Stomach (tissue), 9 donors: ENCODE measurements around the gene DNALI1. TPM values are rescaled to one million over a fixed set of nuclear protein-coding genes. Genes with fewer than 3 reads are reported as not detected.

Source experiments
- DNase-seq, 2 donors: peaks; one replicate each; pipeline versions ENCODE4 v3.0.0 to v3.0.0-alpha.2; 2013 to 2019
- H3K27ac ChIP-seq, 5 donors: fragments of 200-600 bp in 4 of 5; sonication (generic) in 4 of 5; one replicate each; pipeline ENCODE4 v1.5.1; 2013 to 2019; ENCODE audit warnings: mild to moderate bottlenecking in 1 of 5, moderate library complexity in 1 of 5
- H3K27me3 ChIP-seq, 3 donors: fragments of 200-600 bp; sonication (generic); one replicate each; pipeline ENCODE4 v1.5.1; 2017 to 2019; ENCODE audit warnings: mixed run types in 1 of 3
- H3K36me3 ChIP-seq, 4 donors: fragments of 200-600 bp; sonication (generic); 1 replicate in 3 of 4; 2 replicates in 1 of 4; pipeline ENCODE4 v1.5.1; 2016 to 2019
- H3K4me1 ChIP-seq, 4 donors: fragments of 200-600 bp; sonication (generic); one replicate each; pipeline ENCODE4 v1.5.1; 2016 to 2019
- H3K4me3 ChIP-seq, 4 donors: fragments of 200-600 bp; sonication (generic) in 3 of 4; one replicate each; pipeline ENCODE4 v1.5.1; 2016 to 2019; ENCODE audit warnings: mild to moderate bottlenecking in 1 of 4
- H3K9me3 ChIP-seq, 4 donors: fragments of 200-600 bp; sonication (generic); one replicate each; pipeline ENCODE4 v1.5.1; 2016 to 2019
- EP300 ChIP-seq: sonication (generic); formaldehyde crosslinking; IDR thresholded peaks from one replicate; pipeline ENCODE4 v1.6.1; 2017; ENCODE audit warnings: antibody characterized with exemption
- POLR2A ChIP-seq, 4 donors: fragments of 450-650 bp; IDR thresholded peaks; one replicate each; pipeline ENCODE4 v1.6.1; 2016; ENCODE audit warnings: antibody characterized with exemption in 4 of 4, control low read depth in 2 of 4, mild to moderate bottlenecking in 1 of 4, moderate library complexity in 1 of 4
- POLR2AphosphoS5 ChIP-seq, 3 donors: sonication (generic); formaldehyde crosslinking; IDR thresholded peaks; one replicate each; pipeline ENCODE4 v1.6.1; 2016; ENCODE audit warnings: antibody characterized with exemption in 3 of 3
- WGBS, 5 donors: extraction: QIAGEN DNeasy Blood & Tissue Kit in 3 of 5; methylation state at CpG; one replicate each; pipeline versions ENCODE4 v1.1.5 to v1.1.7; 2013 to 2018; 5-methylcytosine and 5-hydroxymethylcytosine counted together
- intact Hi-C: fragments of 100-400 bp; cut with DNase I; formaldehyde crosslinking; loops from one replicate; pipeline ENCODE4 v1.15.1; 2023; ENCODE audit warnings: low total_unique reads
- polyA plus RNA-seq, 3 donors: library from polyadenylated mRNA; stranded (reverse); fragments of 200-250 nt; gene quantifications; one replicate each; pipeline ENCODE4 v1.2.3, GENCODE V29; 2013
- total RNA-seq, 5 donors: library from RNA; depleted of rRNA; stranded (reverse); fragments of >200 nt; gene quantifications; one replicate each; pipeline versions ENCODE4 v1.1.0 to v1.2.3, GENCODE V29; 2014 to 2016
- TF ChIP-seq, protein P1 (sequence below), 7 experiments: fragments of 450-650 bp in 4 of 7; fragments of 200-600 bp in 3 of 7; sonication (generic) in 3 of 7; IDR thresholded peaks; one replicate each; pipeline ENCODE4 v1.5.1; 2016 to 2019; ENCODE audit warnings: antibody characterized with exemption in 7 of 7, control low read depth in 2 of 7, mild to moderate bottlenecking in 1 of 7
- donor health status: healthy with polysubstance abuse.
- donor health status: Bipolar disorder and iron deficiency.
- donor health status: healthy.

DNALI1 gene
- total and polyA plus RNA-seq, 8 donors, result 2.9 to 30.6 (median 15.4) TPM; not detected in 1

DNA sequence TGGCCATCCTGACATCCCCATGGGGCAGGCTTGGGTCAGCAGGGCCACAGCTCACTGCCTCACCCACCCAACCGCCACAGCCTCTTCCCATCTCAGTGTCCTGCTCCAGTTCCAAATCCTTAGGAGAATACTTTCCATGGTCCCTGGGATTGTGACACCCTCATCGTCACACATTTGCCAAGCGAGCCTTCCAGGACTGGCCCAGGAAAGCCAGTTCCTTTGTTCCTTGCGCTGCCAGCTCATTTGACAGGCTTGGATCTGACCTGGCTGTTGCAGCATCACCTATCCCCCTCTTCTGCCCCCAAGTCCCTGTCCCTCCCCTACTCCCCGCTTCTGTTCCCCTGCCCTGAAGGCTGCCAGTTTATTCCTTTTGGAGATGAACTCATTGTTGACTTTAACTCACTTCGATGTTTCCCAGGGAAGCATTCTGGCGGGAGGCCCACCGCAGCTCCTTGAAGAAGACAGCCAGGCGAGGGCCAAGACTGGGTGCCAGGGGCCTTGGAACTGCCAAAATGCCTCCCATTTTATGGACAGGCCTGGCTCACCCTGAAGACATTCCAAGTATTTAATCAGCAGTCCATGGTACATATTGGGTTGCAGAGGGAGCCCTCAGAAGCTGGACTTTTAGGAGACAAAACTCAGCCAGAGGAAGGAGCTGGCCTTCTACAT is 49.2 kb downstream of the DNALI1 start:
- Histone ChIP-seq H3K4me1 (peaks cover 0 to 25% (median 2%) of the 10 kb centered on the region in 4 donors), H3K9me3 (no peaks in the 10 kb centered on the region), H3K27ac (peak overlapping the region in 1 of 5 donors; percentile 50), H3K27me3 (peaks cover 0 to 53% (median 9%) of the 10 kb centered on the region in 3 donors), H3K4me3 (no peak overlapping the region), H3K36me3 (no peaks in the 10 kb centered on the region)
- intact Hi-C loops, result no loop called here
- no peak for TF ChIP-seq EP300
- TF ChIP-seq, protein P1, sequence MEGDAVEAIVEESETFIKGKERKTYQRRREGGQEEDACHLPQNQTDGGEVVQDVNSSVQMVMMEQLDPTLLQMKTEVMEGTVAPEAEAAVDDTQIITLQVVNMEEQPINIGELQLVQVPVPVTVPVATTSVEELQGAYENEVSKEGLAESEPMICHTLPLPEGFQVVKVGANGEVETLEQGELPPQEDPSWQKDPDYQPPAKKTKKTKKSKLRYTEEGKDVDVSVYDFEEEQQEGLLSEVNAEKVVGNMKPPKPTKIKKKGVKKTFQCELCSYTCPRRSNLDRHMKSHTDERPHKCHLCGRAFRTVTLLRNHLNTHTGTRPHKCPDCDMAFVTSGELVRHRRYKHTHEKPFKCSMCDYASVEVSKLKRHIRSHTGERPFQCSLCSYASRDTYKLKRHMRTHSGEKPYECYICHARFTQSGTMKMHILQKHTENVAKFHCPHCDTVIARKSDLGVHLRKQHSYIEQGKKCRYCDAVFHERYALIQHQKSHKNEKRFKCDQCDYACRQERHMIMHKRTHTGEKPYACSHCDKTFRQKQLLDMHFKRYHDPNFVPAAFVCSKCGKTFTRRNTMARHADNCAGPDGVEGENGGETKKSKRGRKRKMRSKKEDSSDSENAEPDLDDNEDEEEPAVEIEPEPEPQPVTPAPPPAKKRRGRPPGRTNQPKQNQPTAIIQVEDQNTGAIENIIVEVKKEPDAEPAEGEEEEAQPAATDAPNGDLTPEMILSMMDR (IDR thresholded peaks at IDR 0.05), result no peak
- peak in 1 of 2 donors; percentile 42 for DNase-seq
- WGBS, 5 donors, result 78 to 92% (median 83%) methylated on average over 9 of the region's 9 CpGs

DNA sequence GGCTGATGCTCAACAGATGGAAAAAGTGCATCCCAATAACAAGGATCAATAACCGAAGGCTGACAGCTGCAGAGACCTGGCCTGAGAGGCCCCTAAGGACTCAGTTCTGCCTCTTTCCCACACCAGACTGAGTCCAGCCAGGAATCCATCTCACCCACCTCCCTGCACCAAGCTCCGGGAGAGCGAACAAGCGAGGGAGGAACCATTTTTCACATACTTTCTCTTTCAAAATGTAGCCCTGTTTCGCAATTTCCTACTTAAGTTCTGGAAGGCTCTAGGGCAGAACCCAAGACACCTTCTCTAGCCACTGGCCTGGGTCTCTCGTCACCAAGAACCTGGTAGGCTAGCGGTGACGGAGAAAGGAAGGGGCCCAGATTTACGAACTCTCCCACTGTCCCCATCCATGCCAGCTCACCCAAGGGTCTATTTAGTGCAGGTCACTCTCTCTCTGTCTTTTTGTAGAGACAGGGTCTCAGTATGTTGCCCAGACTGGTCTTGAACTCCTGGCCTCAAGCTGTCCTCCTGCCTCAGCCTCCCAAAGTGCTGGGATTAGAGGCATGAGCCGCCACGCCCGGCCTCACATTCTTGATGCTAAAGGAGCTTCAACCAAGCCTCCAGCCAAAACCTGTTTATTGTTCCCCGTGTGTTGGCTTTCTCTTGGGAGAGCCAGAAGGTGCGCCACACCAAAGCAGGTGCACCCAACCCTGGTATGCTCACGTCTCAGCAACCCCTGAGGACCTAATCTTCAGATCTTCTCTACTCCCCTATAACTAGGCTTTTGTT is 49.9 kb downstream of the DNALI1 start:
- peak overlapping the region in 1 of 5 donors; percentile 50 for H3K27ac ChIP-seq
- no peaks in the 10 kb centered on the region for H3K36me3 ChIP-seq
- peaks cover 0 to 25% (median 2%) of the 10 kb centered on the region in 4 donors for H3K4me1 ChIP-seq
- no peak for TF ChIP-seq POLR2A (IDR thresholded peaks at IDR 0.05)
- TF ChIP-seq POLR2AphosphoS5 (IDR thresholded peaks at IDR 0.05), result no peak
- no peak for TF ChIP-seq EP300
- TF ChIP-seq, protein P1 (IDR thresholded peaks at IDR 0.05), result no peak
- no peak overlapping the region for H3K4me3 ChIP-seq
- intact Hi-C loops, result no loop called here
- peaks cover 0 to 53% (median 9%) of the 10 kb centered on the region in 3 donors for H3K27me3 ChIP-seq
- WGBS, 5 donors, result 68 to 84% (median 78%) methylated on average over 15 of the region's 15 CpGs
- H3K9me3 ChIP-seq, result no peaks in the 10 kb centered on the region
- peak in 1 of 2 donors; percentile 18 for DNase-seq

GRCh38 chr1:37609002-37609401 is 52.3 kb downstream of the DNALI1 start:
- WGBS, 5 donors, result 15 to 39% (median 21%) methylated on average over 2 of the region's 2 CpGs
- intact Hi-C loops, result no loop called here
- no peak for DNase-seq

GRCh38 chr1:37609994-37610393 is 53.3 kb downstream of the DNALI1 start:
- intact Hi-C loops, result no loop called here
- Histone ChIP-seq H3K36me3 (peaks cover 0 to 4% (median 0%) of the 10 kb centered on the region in 4 donors), H3K4me3 (no peak overlapping the region), H3K4me1 (peaks cover 0 to 18% (median 0%) of the 10 kb centered on the region in 4 donors), H3K27me3 (peaks cover 0 to 69% (median 6%) of the 10 kb centered on the region in 3 donors), H3K9me3 (no peaks in the 10 kb centered on the region), H3K27ac (no peak overlapping the region)
- no peak for DNase-seq
- no peak for TF ChIP-seq POLR2AphosphoS5 (IDR thresholded peaks at IDR 0.05)
- TF ChIP-seq EP300, result no peak
- TF ChIP-seq POLR2A (IDR thresholded peaks at IDR 0.05), result no peak
- TF ChIP-seq, protein P1 (IDR thresholded peaks at IDR 0.05), result no peak
- 62 to 71% (median 65%) methylated on average over 2 of the region's 2 CpGs for whole genome bisulfite sequencing, 5 donors

More at GRCh38 chr1:37609002-37609401, 52.3 kb downstream of the DNALI1 start:
- Histone ChIP-seq H3K27me3 (peaks cover 0 to 59% (median 6%) of the 10 kb centered on the region in 3 donors), H3K27ac (no peak overlapping the region), H3K4me1 (peaks cover 0 to 18% (median 0%) of the 10 kb centered on the region in 4 donors), H3K9me3 (no peaks in the 10 kb centered on the region), H3K36me3 (peaks cover 0 to 4% (median 0%) of the 10 kb centered on the region in 4 donors), H3K4me3 (no peak overlapping the region)
- TF ChIP-seq, protein P1 (IDR thresholded peaks at IDR 0.05), result no peak
- TF ChIP-seq POLR2AphosphoS5 (IDR thresholded peaks at IDR 0.05), result no peak
- no peak for TF ChIP-seq EP300
- no peak for TF ChIP-seq POLR2A (IDR thresholded peaks at IDR 0.05)
